ENCODE measurements around the gene SPEG.
A peak's percentile ranks its signal among the peaks of the same experiment; 100 is the strongest.

Gene SPEG

DNA sequence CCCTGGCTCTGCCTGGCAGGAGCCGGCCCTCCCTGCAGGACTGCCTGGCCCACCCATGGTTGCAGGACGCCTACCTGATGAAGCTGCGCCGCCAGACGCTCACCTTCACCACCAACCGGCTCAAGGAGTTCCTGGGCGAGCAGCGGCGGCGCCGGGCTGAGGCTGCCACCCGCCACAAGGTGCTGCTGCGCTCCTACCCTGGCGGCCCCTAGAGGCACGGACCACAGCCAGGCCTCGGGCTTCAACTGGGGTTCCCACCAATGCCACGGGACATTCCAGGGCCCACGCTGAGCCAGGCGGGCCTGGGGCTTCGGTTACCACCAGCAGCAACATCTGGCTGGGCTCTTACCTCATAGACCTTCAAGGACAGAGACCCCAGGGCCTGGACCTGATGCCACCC is 57.9 kb downstream of the SPEG start:
- no peaks in the 10 kb centered on the region for H4K20me1 ChIP-seq (ENCODE audit: insufficient read depth, low read length)
- H3K4me1 ChIP-seq (ENCODE audit: low read length) = peaks cover 4% of the 10 kb centered on the region; the same call in 1 of the 2 replicates
- TF ChIP-seq CTCF (IDR thresholded peaks at IDR 0.05; ENCODE audit: low read depth, low read length) = no peak
- no peak for TF ChIP-seq EZH2phosphoT487 (IDR thresholded peaks at IDR 0.05; ENCODE audit: low read depth)
- H3K36me3 ChIP-seq (replicated peaks; ENCODE audit: low read depth, low read length) = no peaks in the 10 kb centered on the region
- H2AFZ ChIP-seq (ENCODE audit: low read depth, low read length) = no peak overlapping the region
- H3K79me2 ChIP-seq (ENCODE audit: low read length) = no peaks in the 10 kb centered on the region
- no peak overlapping the region for H3K27ac ChIP-seq (ENCODE audit: low read length)
- H3K4me3 ChIP-seq (ENCODE audit: low read length) = no peak overlapping the region
- H3K9ac ChIP-seq (ENCODE audit: low read length) = no peak overlapping the region
- H3K9me3 ChIP-seq (ENCODE audit: insufficient read depth, low read length) = no peaks in the 10 kb centered on the region
- no peak overlapping the region for H3K4me2 ChIP-seq (ENCODE audit: low read length)
- peaks cover 8% of the 10 kb centered on the region; the same call in 1 of the 2 replicates for H3K27me3 ChIP-seq (ENCODE audit: low read depth, low read length)

DNA sequence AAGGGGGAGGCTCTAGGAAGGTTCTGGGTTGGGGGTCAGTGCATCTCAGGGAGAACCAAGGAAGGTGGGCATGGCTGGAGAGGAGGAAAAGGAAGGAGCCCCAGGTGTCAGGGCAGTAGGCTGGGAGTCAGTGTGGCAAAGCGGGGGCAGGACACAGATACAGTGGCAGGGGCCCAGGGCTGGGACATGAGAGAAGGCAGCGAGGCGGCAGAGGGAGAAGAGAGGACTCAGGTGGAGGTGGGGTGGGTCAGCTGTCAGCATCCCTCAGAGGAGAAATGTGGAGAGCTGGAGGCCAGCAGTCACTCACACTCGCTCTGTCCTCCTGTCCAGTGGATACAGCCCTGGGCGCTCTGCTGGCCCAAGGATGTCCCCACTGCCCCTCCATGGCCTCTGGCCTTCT is 58.4 kb downstream of the SPEG start:
- no peak overlapping the region for H3K4me3 ChIP-seq (ENCODE audit: low read length)
- H4K20me1 ChIP-seq (ENCODE audit: insufficient read depth, low read length) = no peaks in the 10 kb centered on the region
- H2AFZ ChIP-seq (ENCODE audit: low read depth, low read length) = no peak overlapping the region
- no peaks in the 10 kb centered on the region for H3K9me3 ChIP-seq (ENCODE audit: insufficient read depth, low read length)
- no peaks in the 10 kb centered on the region for H3K36me3 ChIP-seq (replicated peaks; ENCODE audit: low read depth, low read length)
- no peaks in the 10 kb centered on the region for H3K79me2 ChIP-seq (ENCODE audit: low read length)
- H3K27ac ChIP-seq (ENCODE audit: low read length) = no peak overlapping the region
- H3K27me3 ChIP-seq (ENCODE audit: low read depth, low read length) = peaks cover 8% of the 10 kb centered on the region; the same call in 1 of the 2 replicates
- TF ChIP-seq EZH2phosphoT487 (IDR thresholded peaks at IDR 0.05; ENCODE audit: low read depth) = no peak
- no peak for TF ChIP-seq CTCF (IDR thresholded peaks at IDR 0.05; ENCODE audit: low read depth, low read length)
- H3K4me1 ChIP-seq (ENCODE audit: low read length) = peaks cover 4% of the 10 kb centered on the region; the same call in 1 of the 2 replicates
- H3K9ac ChIP-seq (ENCODE audit: low read length) = no peak overlapping the region
- no peak overlapping the region for H3K4me2 ChIP-seq (ENCODE audit: low read length)

DNA sequence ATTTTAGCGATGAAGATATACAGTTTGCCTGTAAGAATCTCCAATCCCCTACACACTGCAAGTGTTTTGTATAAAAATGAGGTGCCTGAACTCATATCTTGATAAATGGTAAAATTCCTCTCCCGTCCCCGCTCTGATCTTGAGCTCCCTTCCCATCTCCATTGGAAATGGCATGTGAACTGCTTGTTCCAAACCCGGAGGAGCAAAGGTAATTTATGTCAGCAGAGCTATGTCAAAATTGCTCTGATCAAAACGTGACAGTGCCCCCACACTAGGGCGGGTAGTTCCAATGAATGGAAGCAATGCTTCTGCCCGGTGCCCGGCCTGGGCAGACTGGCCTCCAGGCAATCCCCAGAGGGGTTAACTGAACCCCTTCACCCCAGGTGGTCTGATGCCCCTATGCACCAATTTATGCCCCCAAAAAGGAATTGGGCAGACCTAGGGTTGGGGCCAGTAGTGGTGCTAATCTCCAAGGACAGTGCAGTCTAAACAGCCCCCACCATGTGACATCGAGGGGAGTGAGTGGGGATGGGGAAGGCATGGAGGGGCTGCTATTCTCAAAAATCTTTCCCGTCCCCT is 60.4 kb downstream of the SPEG start:
- H3K4me2 ChIP-seq (ENCODE audit: low read length) = peak overlapping the region; percentile 47; the same call in 1 of the 2 replicates
- H3K27me3 ChIP-seq (ENCODE audit: low read depth, low read length) = peaks cover 8% of the 10 kb centered on the region; the same call in 1 of the 2 replicates
- H3K27ac ChIP-seq (ENCODE audit: low read length) = no peak overlapping the region
- peaks cover 11% of the 10 kb centered on the region for H3K4me1 ChIP-seq (ENCODE audit: low read length)
- H3K9me3 ChIP-seq (ENCODE audit: insufficient read depth, low read length) = no peaks in the 10 kb centered on the region
- TF ChIP-seq CTCF (IDR thresholded peaks at IDR 0.05; ENCODE audit: low read depth, low read length) = no peak
- no peak for TF ChIP-seq EZH2phosphoT487 (IDR thresholded peaks at IDR 0.05; ENCODE audit: low read depth)
- no peak overlapping the region for H3K4me3 ChIP-seq (ENCODE audit: low read length)
- no peak overlapping the region for H3K9ac ChIP-seq (ENCODE audit: low read length)
- peaks cover 11% of the 10 kb centered on the region for H3K79me2 ChIP-seq (ENCODE audit: low read length)
- H4K20me1 ChIP-seq (ENCODE audit: insufficient read depth, low read length) = no peaks in the 10 kb centered on the region
- no peaks in the 10 kb centered on the region for H3K36me3 ChIP-seq (replicated peaks; ENCODE audit: low read depth, low read length)
- no peak overlapping the region for H2AFZ ChIP-seq (ENCODE audit: low read depth, low read length)

- no peaks in the 10 kb centered on the region for H3K36me3 ChIP-seq (replicated peaks; ENCODE audit: low read depth, low read length)
- no peak overlapping the region for H3K9ac ChIP-seq (ENCODE audit: low read length)
- H2AFZ ChIP-seq (ENCODE audit: low read depth, low read length) = no peak overlapping the region
- TF ChIP-seq CTCF (IDR thresholded peaks at IDR 0.05; ENCODE audit: low read depth, low read length) (peak; percentile 51), EZH2phosphoT487 (IDR thresholded peaks at IDR 0.05; ENCODE audit: low read depth) (no peak)
- H3K4me2 ChIP-seq (ENCODE audit: low read length) = peak overlapping the region; percentile 47
- no peak overlapping the region for H3K27ac ChIP-seq (ENCODE audit: low read length)
- peaks cover 8% of the 10 kb centered on the region; the same call in 1 of the 2 replicates for H3K27me3 ChIP-seq (ENCODE audit: low read depth, low read length)
- H4K20me1 ChIP-seq (ENCODE audit: insufficient read depth, low read length) = no peaks in the 10 kb centered on the region
- H3K4me3 ChIP-seq (ENCODE audit: low read length) = no peak overlapping the region
- no peaks in the 10 kb centered on the region for H3K9me3 ChIP-seq (ENCODE audit: insufficient read depth, low read length)
- H3K79me2 ChIP-seq (ENCODE audit: low read length) = peaks cover 11% of the 10 kb centered on the region
- H3K4me1 ChIP-seq (ENCODE audit: low read length) = peaks cover 11% of the 10 kb centered on the region
Observed at GRCh38 chr2:219495531-219496122, 61.0 kb downstream of the SPEG start.

All from OCI-LY3 (cell line).